H9 (cell line): Measurements from ENCODE around the gene MSRB1. TPM values are rescaled to one million over a fixed set of nuclear protein-coding genes. Genes with fewer than 3 reads are reported as not detected.
A peak's percentile ranks its signal among the peaks of the same experiment; 100 is the strongest.

Experiments
- DNase-seq: peaks from one replicate; pipeline ENCODE4 v3.0.0-alpha.2; 2017
- H2AFZ ChIP-seq: one replicate; pipeline ENCODE4 v1.6.1; 2013; ENCODE audit warnings: mild to moderate bottlenecking, low read length, control low read depth, moderate library complexity
- H2AK5ac ChIP-seq: 2 replicates; pipeline ENCODE4 v1.6.1; 2013; ENCODE audit warnings: low read length, control low read depth, mixed read lengths; ENCODE audit not compliant: insufficient read length
- H2BK120ac ChIP-seq: one replicate; pipeline ENCODE4 v1.6.1; 2013; ENCODE audit warnings: low read depth, mild to moderate bottlenecking, low read length, control low read depth, inconsistent platforms; ENCODE audit not compliant: poor library complexity, severe bottlenecking
- H2BK12ac ChIP-seq: 2 replicates; pipeline ENCODE4 v1.6.1; 2013; ENCODE audit warnings: low read length, control low read depth, mixed read lengths, low read depth; ENCODE audit not compliant: insufficient read length
- H2BK15ac ChIP-seq: 2 replicates; pipeline ENCODE4 v1.6.1; 2013; ENCODE audit warnings: low read depth, low read length, control low read depth
- H2BK20ac ChIP-seq: one replicate; pipeline ENCODE4 v1.6.1; 2013; ENCODE audit warnings: low read depth, mild to moderate bottlenecking, low read length, control low read depth, inconsistent platforms; ENCODE audit not compliant: poor library complexity, severe bottlenecking
- H2BK5ac ChIP-seq: 2 replicates; pipeline ENCODE4 v1.6.1; 2013; ENCODE audit warnings: low read length, control low read depth, mixed read lengths; ENCODE audit not compliant: insufficient read length
- H3K14ac ChIP-seq: 2 replicates; pipeline ENCODE4 v1.6.1; 2013; ENCODE audit warnings: low read length, control low read depth; ENCODE audit not compliant: insufficient read depth
- H3K18ac ChIP-seq: 2 replicates; pipeline ENCODE4 v1.6.1; 2013; ENCODE audit warnings: low read depth, mild to moderate bottlenecking, mixed read lengths, low read length, control low read depth; ENCODE audit not compliant: insufficient read length
- H3K23ac ChIP-seq: 2 replicates; pipeline ENCODE4 v1.6.1; 2013; ENCODE audit warnings: low read length, control low read depth, mixed read lengths, low read depth; ENCODE audit not compliant: insufficient read length
- H3K23me2 ChIP-seq: 2 replicates; pipeline ENCODE4 v1.6.1; 2013; ENCODE audit warnings: low read depth, mild to moderate bottlenecking, mixed read lengths, low read length, control low read depth; ENCODE audit not compliant: insufficient read length, poor library complexity, severe bottlenecking
- H3K27ac ChIP-seq: 2 replicates; pipeline ENCODE4 v1.5.1; 2013; ENCODE audit warnings: low read length, control low read depth, mixed read lengths, low read depth; ENCODE audit not compliant: insufficient read length
- H3K27me3 ChIP-seq: 2 replicates; pipeline ENCODE4 v1.6.1; 2013; ENCODE audit warnings: low read length, control low read depth, inconsistent platforms; ENCODE audit not compliant: insufficient read depth
- H3K4ac ChIP-seq: 2 replicates; pipeline ENCODE4 v1.6.1; 2013; ENCODE audit warnings: low read depth, mild to moderate bottlenecking, control low read depth, inconsistent platforms, low read length, moderate library complexity
- H3K4me1 ChIP-seq: 2 replicates; pipeline ENCODE4 v1.6.1; 2013; ENCODE audit warnings: low read length, control low read depth, inconsistent platforms; ENCODE audit not compliant: insufficient read depth
- H3K4me2 ChIP-seq: 2 replicates; pipeline ENCODE4 v1.6.1; 2013; ENCODE audit warnings: low read length, control low read depth, mixed read lengths; ENCODE audit not compliant: insufficient read length, insufficient read depth
- H3K56ac ChIP-seq: 2 replicates; pipeline ENCODE4 v1.6.1; 2013; ENCODE audit warnings: low read depth, mild to moderate bottlenecking, mixed read lengths, low read length, control low read depth; ENCODE audit not compliant: insufficient read length
- H3K79me1 ChIP-seq: 2 replicates; pipeline ENCODE4 v1.6.1; 2013; ENCODE audit warnings: low read depth, mild to moderate bottlenecking, moderate library complexity, low read length, control low read depth, inconsistent platforms; ENCODE audit not compliant: insufficient read depth, poor library complexity, severe bottlenecking
- H3K79me2 ChIP-seq: 2 replicates; pipeline ENCODE4 v1.6.1; 2013; ENCODE audit warnings: low read length, control low read depth, inconsistent platforms; ENCODE audit not compliant: insufficient read depth
- H3K9ac ChIP-seq: 2 replicates; pipeline ENCODE4 v1.6.1; 2013; ENCODE audit warnings: low read length, control low read depth, mixed read lengths; ENCODE audit not compliant: insufficient read length; ENCODE audit errors: extremely low read depth
- H3K9me3 ChIP-seq: one replicate; pipeline ENCODE4 v1.6.1; 2013; ENCODE audit warnings: low read depth, low read length, inconsistent platforms; ENCODE audit not compliant: control insufficient read depth
- H3T11ph ChIP-seq: one replicate; pipeline ENCODE4 v1.6.1; 2013; ENCODE audit warnings: mild to moderate bottlenecking, low read length, control low read depth, inconsistent platforms
- H4K20me1 ChIP-seq: one replicate; pipeline ENCODE4 v1.6.1; 2013; ENCODE audit not compliant: control insufficient read depth, insufficient read length, insufficient read depth
- H4K5ac ChIP-seq: 2 replicates; pipeline ENCODE4 v1.6.1; 2013; ENCODE audit warnings: low read depth, mild to moderate bottlenecking, mixed read lengths, low read length, control low read depth; ENCODE audit not compliant: insufficient read length
- H4K8ac ChIP-seq: replicated peaks from 2 replicates; pipeline ENCODE4 v1.6.1; 2013; ENCODE audit warnings: low read length, control low read depth, mixed read lengths, low read depth; ENCODE audit not compliant: insufficient read length
- H4K91ac ChIP-seq: 2 replicates; pipeline ENCODE4 v1.6.1; 2013; ENCODE audit warnings: low read depth, mild to moderate bottlenecking, moderate library complexity, mixed read lengths, low read length, control low read depth; ENCODE audit not compliant: insufficient read length
- H3K27ac Mint-ChIP-seq, 3 experiments: 2 replicates in 2 of 3; 3 replicates in 1 of 3; pipeline ENCODE4 v1.8.0; 2020 to 2021; ENCODE audit warnings: mixed read lengths in 3 of 3, mild to moderate bottlenecking in 1 of 3, moderate library complexity in 1 of 3
- H3K27me3 Mint-ChIP-seq: 2 replicates; pipeline ENCODE4 v1.8.0; 2021; ENCODE audit warnings: low read depth, mild to moderate bottlenecking, moderate library complexity, mixed read lengths
- H3K36me3 Mint-ChIP-seq, 3 experiments: 2 replicates in 2 of 3; 3 replicates in 1 of 3; pipeline ENCODE4 v1.8.0; 2020 to 2021; ENCODE audit warnings: low read depth in 3 of 3, mixed read lengths in 3 of 3; ENCODE audit not compliant: insufficient read depth in 1 of 3
- H3K4me1 Mint-ChIP-seq, 2 experiments: 2 replicates each; pipeline ENCODE4 v1.8.0; 2020; ENCODE audit warnings: mixed read lengths in 2 of 2
- H3K4me3 Mint-ChIP-seq, 2 experiments: 2 replicates in 1 of 2; 3 replicates in 1 of 2; pipeline ENCODE4 v1.8.0; 2020 to 2021; ENCODE audit warnings: mild to moderate bottlenecking in 2 of 2, mixed read lengths in 2 of 2, moderate library complexity in 1 of 2
- H3K9me3 Mint-ChIP-seq, 2 experiments: 2 replicates in 1 of 2; 3 replicates in 1 of 2; pipeline ENCODE4 v1.8.0; 2020; ENCODE audit warnings: mild to moderate bottlenecking in 2 of 2, mixed read lengths in 2 of 2, moderate library complexity in 1 of 2
- CTCF ChIP-seq: fragments of 200-600 bp; sonication (generic); conservative IDR thresholded peaks from 3 replicates; pipeline ENCODE4 v1.8.0; 2021; ENCODE audit warnings: antibody characterized with exemption, mild to moderate bottlenecking
- WGBS: extraction: QIAGEN DNeasy Blood & Tissue Kit; methylation state at CpG from one replicate; pipeline ENCODE4 v1.1.7; 2013; ENCODE audit warnings: missing lambda C conversion rate, low lambda C conversion rate, mixed read lengths; ENCODE audit not compliant: insufficient read length; ENCODE audit errors: extremely low coverage; 5-methylcytosine and 5-hydroxymethylcytosine counted together
- total RNA-seq: library from RNA; stranded (reverse); gene quantifications from 2 replicates; pipeline ENCODE4 v1.2.1, GENCODE V29; 2021

MSRB1 gene
- total RNA-seq, 1 experiment from 2014 or later: 25.7 TPM

- H3K23ac ChIP-seq: no peak overlapping the region
- H2BK15ac ChIP-seq: no peak overlapping the region; the same call in 1 of the 2 replicates
- TF ChIP-seq CTCF: no peak
- H3K4me2 ChIP-seq: peak overlapping the region; percentile 53
- no peak overlapping the region for H2AK5ac ChIP-seq
- no peaks in the 10 kb centered on the region; the same call in 1 of the 2 replicates for H3K4me1 ChIP-seq
- H3K9ac ChIP-seq: no peak overlapping the region
- H3K4ac ChIP-seq: no peak overlapping the region; the same call in 1 of the 2 replicates
- no peaks in the 10 kb centered on the region; a peak in 1 of 5 replicates for H3K9me3 Mint-ChIP-seq
- no peak overlapping the region for H3K27ac Mint-ChIP-seq
- DNase-seq: peak; percentile 97
- peaks cover 18% of the 10 kb centered on the region for H3K23me2 ChIP-seq
- no peak overlapping the region for H2BK120ac ChIP-seq
- peak overlapping the region; percentile 66 to 84; a peak in 3 of 5 replicates for H3K4me3 Mint-ChIP-seq
- H3K56ac ChIP-seq: no peak overlapping the region
- H4K20me1 ChIP-seq: no peaks in the 10 kb centered on the region
- no peak overlapping the region for H2BK12ac ChIP-seq
- H3K27me3 Mint-ChIP-seq: peaks cover 42% of the 10 kb centered on the region
- H2BK5ac ChIP-seq: no peak overlapping the region
- H3K14ac ChIP-seq: peak overlapping the region; percentile 82
- H3K36me3 Mint-ChIP-seq: peaks cover 0 to 1% (median under 1%) of the 10 kb centered on the region in 3 experiments; a peak in 3 of 7 replicates
- no peak overlapping the region for H3K27ac ChIP-seq
- H2AFZ ChIP-seq: no peak overlapping the region
- no peaks in the 10 kb centered on the region for H3K79me2 ChIP-seq
- H3K79me1 ChIP-seq: no peaks in the 10 kb centered on the region
- H3K9me3 ChIP-seq: no peaks in the 10 kb centered on the region
- H3T11ph ChIP-seq: no peak overlapping the region
- no peak overlapping the region for H4K5ac ChIP-seq
- H3K27me3 ChIP-seq: peaks cover 15% of the 10 kb centered on the region; the same call in 1 of the 2 replicates
- no peak overlapping the region for H4K91ac ChIP-seq
- H3K18ac ChIP-seq: peak overlapping the region; percentile 85
- peaks cover 16 to 20% of the 10 kb centered on the region in 2 experiments for H3K4me1 Mint-ChIP-seq
- no peak overlapping the region for H4K8ac ChIP-seq
- no CpG with 5 or more reads among the region's 96 CpGs for WGBS
- no peak overlapping the region for H2BK20ac ChIP-seq
Measured at GRCh38 chr16:1991948-1992703, 49.1 kb upstream of the MSRB1 start.
